WI38 (cell line): ENCODE results near the gene DAZAP2.
A peak's percentile ranks its signal among the peaks of the same experiment; 100 is the strongest.

ENCODE experiments used
- H3K4me3 ChIP-seq: 2 replicates; pipeline ENCODE4 v1.5.1; 2011; ENCODE audit warnings: low read depth, mild to moderate bottlenecking, control low read depth, low read length
- CTCF ChIP-seq: IDR thresholded peaks from 2 replicates; pipeline ENCODE4 v1.5.1; 2012; ENCODE audit warnings: low read depth, mild to moderate bottlenecking, control low read depth, low read length

Gene DAZAP2

GRCh38 chr12:51205350-51205749, 33.3 kb upstream of the DAZAP2 start:
- no peak for TF ChIP-seq CTCF
- H3K4me3 ChIP-seq, result no peak overlapping the region

- TF ChIP-seq CTCF, result no peak
- no peak overlapping the region for H3K4me3 ChIP-seq
Observed at GRCh38 chr12:51208016-51208660, 30.5 kb upstream of the DAZAP2 start.

- no peak for TF ChIP-seq CTCF
- H3K4me3 ChIP-seq, result no peak overlapping the region
Observed at GRCh38 chr12:51209259-51209658, 29.4 kb upstream of the DAZAP2 start.

- no peak overlapping the region for H3K4me3 ChIP-seq
- TF ChIP-seq CTCF, result no peak
Observed at GRCh38 chr12:51210690-51211395, 27.8 kb upstream of the DAZAP2 start.

- no peak for TF ChIP-seq CTCF
- H3K4me3 ChIP-seq, result no peak overlapping the region
Observed at GRCh38 chr12:51214895-51215294, 23.7 kb upstream of the DAZAP2 start.

- peak overlapping the region; percentile 74 for H3K4me3 ChIP-seq
- no peak for TF ChIP-seq CTCF
Observed at GRCh38 chr12:51216642-51217041, 22.0 kb upstream of the DAZAP2 start.

- no peak for TF ChIP-seq CTCF
- H3K4me3 ChIP-seq, result peak overlapping the region; percentile 74
Observed at GRCh38 chr12:51217133-51217967, 21.3 kb upstream of the DAZAP2 start.
